Transverse colon (tissue), 3 donors: ENCODE measurements around the gene NXNL2.

Source experiments
- CTCF ChIP-seq, 5 experiments: fragments of 200-600 bp in 3 of 5; fragments of 450-650 bp in 2 of 5; sonication (generic) in 3 of 5; IDR thresholded peaks; 1 replicate in 2 of 5; 2 replicates in 3 of 5; pipeline ENCODE4 v1.5.1; 2016 to 2017; ENCODE audit warnings: antibody characterized with exemption in 5 of 5, inconsistent platforms in 3 of 5, mild to moderate bottlenecking in 2 of 5, moderate library complexity in 1 of 5
- POLR2A ChIP-seq: fragments of 450-650 bp; IDR thresholded peaks from one replicate; pipeline ENCODE4 v1.6.1; 2016; ENCODE audit warnings: antibody characterized with exemption, mild to moderate bottlenecking, moderate library complexity

- TF ChIP-seq CTCF (IDR thresholded peaks at IDR 0.05) (no peak), POLR2A (no peak)
These were observed 2.9 kb upstream of the NXNL2 start for GRCh38 chr9:88531920-88532698.
